H7 (cell line): ENCODE results near the gene SPAG16. TPM values are rescaled to one million over a fixed set of nuclear protein-coding genes. Genes with fewer than 3 reads are reported as not detected.
"Not testable (repeated sequence)": the region's sequence is repeated elsewhere in the genome, so short reads cannot be mapped to it uniquely, and the experiment has no call there.

Experiments used
- DNase-seq: peaks from one replicate; pipeline ENCODE4 v3.0.0; 2012
- H3K27me3 ChIP-seq: 2 replicates; pipeline ENCODE4 v1.6.0; 2011; ENCODE audit warnings: mild to moderate bottlenecking, low read length; ENCODE audit not compliant: control insufficient read depth, insufficient read depth
- H3K36me3 ChIP-seq: replicated peaks from 2 replicates; pipeline ENCODE4 v1.5.1; 2011; ENCODE audit warnings: low read length; ENCODE audit not compliant: control insufficient read depth, insufficient read depth
- H3K4me3 ChIP-seq: 2 replicates; pipeline ENCODE4 v1.5.1; 2011; ENCODE audit warnings: low read depth, mild to moderate bottlenecking, control low read depth, low read length, moderate library complexity; ENCODE audit not compliant: insufficient read depth
- total RNA-seq: library from RNA; depleted of rRNA; stranded (reverse); fragments of >200 nt; shearing (Covaris generic); gene quantifications from 2 replicates; pipeline ENCODE4 v1.2.3, GENCODE V29; 2014

The SPAG16 gene
- total RNA-seq, 1 experiment from 2014 or later: 17.2 TPM

GRCh38 chr2:213640738-213641425 lies 356.6 kb downstream of the SPAG16 start:
- Histone ChIP-seq H3K36me3 (no peaks in the 10 kb centered on the region), H3K4me3 (no peak overlapping the region), H3K27me3 (no peaks in the 10 kb centered on the region)
- no peak for DNase-seq

GRCh38 chr2:213644926-213645325 lies 360.7 kb downstream of the SPAG16 start:
- Histone ChIP-seq H3K4me3 (no peak overlapping the region), H3K36me3 (no peaks in the 10 kb centered on the region), H3K27me3 (no peaks in the 10 kb centered on the region)
- DNase-seq: no peak

GRCh38 chr2:213649176-213649575 lies 364.9 kb downstream of the SPAG16 start:
- Histone ChIP-seq H3K27me3 (no peaks in the 10 kb centered on the region), H3K36me3 (no peaks in the 10 kb centered on the region)
- no peak for DNase-seq

GRCh38 chr2:213664817-213665216 lies 380.6 kb downstream of the SPAG16 start:
- Histone ChIP-seq H3K27me3 (no peaks in the 10 kb centered on the region), H3K4me3 (no peak overlapping the region), H3K36me3 (no peaks in the 10 kb centered on the region)
- DNase-seq: no peak

More at GRCh38 chr2:213649176-213649575, 364.9 kb downstream of the SPAG16 start:
- H3K4me3 ChIP-seq: no peak overlapping the region

- no peaks in the 10 kb centered on the region for H3K36me3 ChIP-seq
- H3K27me3 ChIP-seq: no peaks in the 10 kb centered on the region
- no peak overlapping the region for H3K4me3 ChIP-seq
- no peak for DNase-seq
Observed at GRCh38 chr2:213669657-213670056, 385.4 kb downstream of the SPAG16 start.

- Histone ChIP-seq H3K4me3 (no peak overlapping the region), H3K27me3 (no peaks in the 10 kb centered on the region), H3K36me3 (no peaks in the 10 kb centered on the region)
- no peak for DNase-seq
Observed at GRCh38 chr2:213678437-213679218, 394.4 kb downstream of the SPAG16 start.

GRCh38 chr2:213679894-213680293 lies 395.6 kb downstream of the SPAG16 start:
- H3K4me3 ChIP-seq: no peak overlapping the region
- no peak for DNase-seq
- H3K27me3 ChIP-seq: no peaks in the 10 kb centered on the region
- no peaks in the 10 kb centered on the region for H3K36me3 ChIP-seq

- no peaks in the 10 kb centered on the region for H3K36me3 ChIP-seq
- H3K4me3 ChIP-seq: no peak overlapping the region
- DNase-seq: no peak
- H3K27me3 ChIP-seq: no peaks in the 10 kb centered on the region
Observed at GRCh38 chr2:213682276-213682675, 398.0 kb downstream of the SPAG16 start.

- Histone ChIP-seq H3K27me3 (no peaks in the 10 kb centered on the region), H3K36me3 (no peaks in the 10 kb centered on the region), H3K4me3 (no peak overlapping the region)
- DNase-seq: no peak
Observed at GRCh38 chr2:213688133-213688532, 403.9 kb downstream of the SPAG16 start.

GRCh38 chr2:213688825-213689224 lies 404.6 kb downstream of the SPAG16 start:
- H3K27me3 ChIP-seq, H3K4me3 ChIP-seq, DNase-seq, H3K36me3 ChIP-seq: not testable (repeated sequence)

- no peak for DNase-seq
- Histone ChIP-seq H3K4me3 (no peak overlapping the region), H3K27me3 (no peaks in the 10 kb centered on the region), H3K36me3 (no peaks in the 10 kb centered on the region)
Observed at GRCh38 chr2:213689585-213689984, 405.3 kb downstream of the SPAG16 start.

- Histone ChIP-seq H3K27me3 (no peaks in the 10 kb centered on the region), H3K36me3 (no peaks in the 10 kb centered on the region), H3K4me3 (no peak overlapping the region)
- DNase-seq: no peak
Observed at GRCh38 chr2:213691351-213691750, 407.1 kb downstream of the SPAG16 start.

- H3K36me3 ChIP-seq: no peaks in the 10 kb centered on the region
- no peaks in the 10 kb centered on the region for H3K27me3 ChIP-seq
- DNase-seq: no peak
- H3K4me3 ChIP-seq: no peak overlapping the region
Observed at GRCh38 chr2:213696442-213696841, 412.2 kb downstream of the SPAG16 start.

GRCh38 chr2:213701365-213701764 lies 417.1 kb downstream of the SPAG16 start:
- H3K4me3 ChIP-seq, H3K27me3 ChIP-seq, H3K36me3 ChIP-seq, DNase-seq: not testable (repeated sequence)

GRCh38 chr2:213703406-213704098 lies 419.3 kb downstream of the SPAG16 start:
- no peak overlapping the region for H3K4me3 ChIP-seq
- no peak for DNase-seq
- no peaks in the 10 kb centered on the region for H3K36me3 ChIP-seq
- H3K27me3 ChIP-seq: no peaks in the 10 kb centered on the region
